HepG2 (cell line): Measurements from ENCODE around the gene EEFSEC. TPM values are rescaled to one million over a fixed set of nuclear protein-coding genes. Genes with fewer than 3 reads are reported as not detected.

Experiments used
- HNRNPUL1 ChIP-seq: fragments of 200-400 bp; formaldehyde crosslinking; IDR thresholded peaks from 2 replicates; pipeline ENCODE4 v1.6.1; 2017; ENCODE audit warnings: low read depth, mild to moderate bottlenecking, low read length, moderate library complexity
- RFX3 ChIP-seq: IDR thresholded peaks from 2 replicates; pipeline ENCODE4 v1.6.1; 2016; ENCODE audit warnings: missing biosample characterization, missing genetic modification reagents
- ZFAT ChIP-seq: sonication (generic); formaldehyde crosslinking; conservative IDR thresholded peaks from 2 replicates; pipeline ENCODE4 v1.8.1; 2023; ENCODE audit warnings: missing genetic modification reagents, inconsistent platforms
- ZNF614 ChIP-seq: IDR thresholded peaks from 2 replicates; pipeline ENCODE4 v1.6.1; 2018; ENCODE audit warnings: missing biosample characterization, missing genetic modification reagents, inconsistent platforms, borderline replicate concordance
- ZNF766 ChIP-seq: sonication (generic); formaldehyde crosslinking; IDR thresholded peaks from 2 replicates; pipeline ENCODE4 v1.5.0; 2020; ENCODE audit warnings: missing genetic modification reagents, borderline replicate concordance
- polyA plus RNA-seq, 8 experiments: library from polyadenylated mRNA; depleted of rRNA in 3 of 8; stranded (reverse) in 7 of 8; unstranded in 1 of 8; fragments of >200 nt; fragmentation: Illumina TruSeq in 4 of 8; extraction: Trizol in 4 of 8; gene quantifications; 2 replicates each; pipeline versions ENCODE4 v1.2.1 to v1.2.3, GENCODE V29; 2011 to 2016; ENCODE audit warnings: low read depth in 4 of 8, missing spikeins in 1 of 8, mixed read lengths in 1 of 8; ENCODE audit not compliant: insufficient read depth in 1 of 8
- total RNA-seq, 5 experiments: library from RNA; depleted of rRNA; stranded (reverse); fragments of >200 nt; fragmentation: Illumina TruSeq; extraction: Trizol; gene quantifications; 2 replicates each; pipeline ENCODE4 v1.2.3, GENCODE V29; 2016; ENCODE audit warnings: low read depth in 1 of 5
- TF ChIP-seq, protein P1 (sequence below), 2 experiments: fragments of 450-650 bp in 1 of 2; sonication (generic) in 1 of 2; formaldehyde crosslinking in 1 of 2; IDR thresholded peaks; 2 replicates each; pipeline versions ENCODE4 v1.6.1 to v1.8.0; 2016 to 2022; ENCODE audit warnings: antibody characterized with exemption in 1 of 2, mild to moderate bottlenecking in 1 of 2, missing genetic modification reagents in 1 of 2

The EEFSEC gene
- total and polyA plus RNA-seq, 2 of the 13 experiments (the other 11 are each of a cell fraction or from before 2014, with no cell fraction given): 6.4 to 24.2 TPM

DNA sequence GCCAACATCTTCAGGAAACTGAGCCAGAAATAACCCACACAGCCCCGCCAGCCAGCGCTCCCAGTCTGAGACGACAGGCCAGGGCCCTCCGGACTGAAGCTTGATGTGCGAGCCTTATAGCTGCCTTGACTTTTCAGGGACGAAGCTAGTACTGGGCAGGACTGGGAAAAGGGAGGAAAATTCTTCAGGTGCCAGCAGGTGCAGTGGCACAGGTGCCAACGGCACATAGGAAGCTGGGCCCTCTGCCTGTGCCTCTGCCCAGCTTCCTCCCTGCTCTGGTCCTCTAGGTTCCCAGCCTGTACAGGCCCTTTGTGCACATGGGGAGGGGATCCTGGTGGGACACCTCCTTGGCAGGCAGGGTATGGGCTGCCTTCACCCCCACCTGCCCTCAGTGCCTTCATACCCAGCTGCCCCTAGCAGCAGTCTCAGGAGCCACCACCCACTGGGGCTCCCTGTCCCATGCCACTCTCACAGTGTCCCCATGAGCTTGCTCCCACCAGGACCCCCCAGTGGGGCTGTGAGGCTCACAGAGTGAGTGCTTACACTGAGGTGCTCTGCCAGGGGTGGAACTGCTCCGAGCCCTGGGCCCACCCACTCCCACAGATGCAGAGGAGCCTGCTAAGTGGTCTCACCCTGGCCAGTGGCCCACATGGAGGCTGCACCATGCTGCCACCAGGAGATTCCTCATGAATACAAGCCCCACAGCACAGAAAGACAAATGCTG is 252.4 kb downstream of the EEFSEC start (continued):
- TF ChIP-seq, protein P1, sequence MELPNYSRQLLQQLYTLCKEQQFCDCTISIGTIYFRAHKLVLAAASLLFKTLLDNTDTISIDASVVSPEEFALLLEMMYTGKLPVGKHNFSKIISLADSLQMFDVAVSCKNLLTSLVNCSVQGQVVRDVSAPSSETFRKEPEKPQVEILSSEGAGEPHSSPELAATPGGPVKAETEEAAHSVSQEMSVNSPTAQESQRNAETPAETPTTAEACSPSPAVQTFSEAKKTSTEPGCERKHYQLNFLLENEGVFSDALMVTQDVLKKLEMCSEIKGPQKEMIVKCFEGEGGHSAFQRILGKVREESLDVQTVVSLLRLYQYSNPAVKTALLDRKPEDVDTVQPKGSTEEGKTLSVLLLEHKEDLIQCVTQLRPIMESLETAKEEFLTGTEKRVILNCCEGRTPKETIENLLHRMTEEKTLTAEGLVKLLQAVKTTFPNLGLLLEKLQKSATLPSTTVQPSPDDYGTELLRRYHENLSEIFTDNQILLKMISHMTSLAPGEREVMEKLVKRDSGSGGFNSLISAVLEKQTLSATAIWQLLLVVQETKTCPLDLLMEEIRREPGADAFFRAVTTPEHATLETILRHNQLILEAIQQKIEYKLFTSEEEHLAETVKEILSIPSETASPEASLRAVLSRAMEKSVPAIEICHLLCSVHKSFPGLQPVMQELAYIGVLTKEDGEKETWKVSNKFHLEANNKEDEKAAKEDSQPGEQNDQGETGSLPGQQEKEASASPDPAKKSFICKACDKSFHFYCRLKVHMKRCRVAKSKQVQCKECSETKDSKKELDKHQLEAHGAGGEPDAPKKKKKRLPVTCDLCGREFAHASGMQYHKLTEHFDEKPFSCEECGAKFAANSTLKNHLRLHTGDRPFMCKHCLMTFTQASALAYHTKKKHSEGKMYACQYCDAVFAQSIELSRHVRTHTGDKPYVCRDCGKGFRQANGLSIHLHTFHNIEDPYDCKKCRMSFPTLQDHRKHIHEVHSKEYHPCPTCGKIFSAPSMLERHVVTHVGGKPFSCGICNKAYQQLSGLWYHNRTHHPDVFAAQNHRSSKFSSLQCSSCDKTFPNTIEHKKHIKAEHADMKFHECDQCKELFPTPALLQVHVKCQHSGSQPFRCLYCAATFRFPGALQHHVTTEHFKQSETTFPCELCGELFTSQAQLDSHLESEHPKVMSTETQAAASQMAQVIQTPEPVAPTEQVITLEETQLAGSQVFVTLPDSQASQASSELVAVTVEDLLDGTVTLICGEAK (IDR thresholded peaks at IDR 0.05): no peak
- TF ChIP-seq, protein P1 (CRISPR knock-in tag; IDR thresholded peaks at IDR 0.05): no peak
- TF ChIP-seq ZNF614 (CRISPR knock-in tag) (no peak), ZNF766 (no peak), RFX3 (CRISPR knock-in tag) (no peak), HNRNPUL1 (no peak), ZFAT (CRISPR knock-in tag) (no peak)
